ENCODE measurements around the gene SLC34A1.

The SLC34A1 gene

DNA sequence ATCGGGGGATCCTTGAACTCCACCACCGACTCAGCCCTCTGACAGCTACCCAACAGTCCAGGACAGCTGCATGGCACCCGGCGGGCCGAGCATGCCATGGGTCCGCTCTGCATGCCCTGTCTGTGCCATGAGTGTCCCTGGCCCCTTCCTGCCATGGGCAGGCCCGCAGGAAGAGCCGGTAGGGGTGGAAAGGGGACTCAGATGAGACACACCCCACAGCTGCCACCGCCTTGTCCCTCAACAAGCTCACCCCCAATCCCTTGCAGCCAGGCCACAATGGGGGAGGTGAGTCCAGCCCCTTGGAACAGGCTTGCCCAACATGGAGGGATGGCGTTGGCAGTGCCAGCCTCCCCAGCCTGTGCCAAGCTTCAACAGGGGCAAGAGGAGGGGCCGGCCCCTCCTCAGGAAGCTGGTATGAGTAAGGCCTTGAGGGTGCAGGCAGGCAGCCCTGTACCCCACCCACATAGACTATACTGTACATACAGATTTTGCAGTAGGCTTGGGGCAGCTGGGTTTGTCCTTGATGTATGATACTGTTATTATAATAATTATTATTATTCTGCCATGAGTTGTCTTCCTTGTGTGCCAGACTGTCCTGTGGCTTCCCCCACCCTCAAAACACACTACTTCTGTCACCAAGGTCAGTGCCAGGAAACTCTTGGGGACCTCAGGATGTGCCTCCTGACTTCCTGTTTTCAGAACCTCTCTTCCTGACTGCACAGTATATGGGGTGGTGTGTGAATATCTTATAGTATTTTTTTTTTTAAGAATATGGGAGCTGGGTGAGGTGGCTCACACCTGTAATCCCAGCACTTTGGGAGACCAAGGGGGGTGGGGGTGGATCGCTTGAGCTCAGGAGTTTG, 12.0 kb upstream of the SLC34A1 start:
- no peak for TF ChIP-seq ZNF341 (tag by site-specific recombination; IDR thresholded peaks at IDR 0.05; ENCODE audit: low read depth)
- no peak for TF ChIP-seq ZNF76 (tag by site-specific recombination; IDR thresholded peaks at IDR 0.05; ENCODE audit: borderline replicate concordance, low read depth)
- TF ChIP-seq ZNF248 (tag by site-specific recombination; IDR thresholded peaks at IDR 0.05) = no peak
- no peak for TF ChIP-seq ZBTB17 (tag by site-specific recombination; IDR thresholded peaks at IDR 0.05)
- no peak for TF ChIP-seq CTCF (tag by site-specific recombination; IDR thresholded peaks at IDR 0.05)
- no peak for TF ChIP-seq ZNF768 (tag by site-specific recombination; IDR thresholded peaks at IDR 0.05)
- peak; percentile 31; the same call in 1 of the 2 replicates for TF ChIP-seq HIC1 (tag by site-specific recombination; IDR thresholded peaks at IDR 0.05)
- no peak for TF ChIP-seq KLF10 (tag by site-specific recombination; IDR thresholded peaks at IDR 0.05)
- Histone ChIP-seq H3K4me3 (ENCODE audit: low read depth, low read length) (no peak overlapping the region), H3K36me3 (ENCODE audit: control insufficient read depth in 2 of 2, insufficient read depth in 1 of 2, low read length in 2 of 2) (peaks cover 0 to 5% of the 10 kb centered on the region in 2 experiments; a peak in 1 of 3 replicates), H3K4me1 (ENCODE audit: control insufficient read depth, insufficient read depth, low read length) (peaks cover 6% of the 10 kb centered on the region; the same call in 1 of the 2 replicates), H3K27ac (ENCODE audit: extremely low read depth, low read depth, low read length) (no peak overlapping the region), H3K9me3 (ENCODE audit: control insufficient read depth, insufficient read depth, low read depth, low read length) (no peaks in the 10 kb centered on the region)
- POLR2A ChIA-PET = interaction anchor here (0.8 to 2.4 kb wide), 8 partner anchors 7 to 123 kb away, joined by 3 to 26 read pairs (median 8); partner anchors contain the start of genes LMAN2 and MXD3
- CTCF ChIA-PET = interaction anchor here (0.6 to 6.1 kb wide), 11 partner anchors 10 to 1259 kb away, joined by 3 to 65 read pairs (median 3); partner anchors contain the start of genes LMAN2, PFN3 and SLC34A1

DNA sequence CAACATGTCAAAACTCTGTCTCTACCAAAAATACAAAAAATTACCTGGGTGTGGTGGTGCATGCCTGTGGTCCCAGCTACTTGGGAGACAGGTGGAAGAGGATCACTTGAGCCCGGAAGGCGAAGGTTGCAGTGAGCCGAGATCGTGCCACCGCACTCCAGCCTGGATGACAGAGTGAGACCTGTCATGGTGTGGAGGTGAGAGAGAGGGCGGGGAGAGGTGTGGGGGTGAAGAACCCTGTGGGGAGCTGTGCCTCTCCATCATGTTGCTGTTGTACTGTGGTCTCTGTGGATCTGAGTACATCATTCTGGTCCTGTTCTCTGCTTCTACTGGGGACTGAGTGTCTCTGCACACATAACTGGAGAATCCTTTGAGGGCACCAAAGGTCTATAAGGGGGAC, 11.3 kb upstream of the SLC34A1 start:
- Histone ChIP-seq H3K9me3 (ENCODE audit: control insufficient read depth, insufficient read depth, low read depth, low read length) (no peaks in the 10 kb centered on the region), H3K27ac (ENCODE audit: extremely low read depth, low read depth, low read length) (no peak overlapping the region), H3K36me3 (ENCODE audit: control insufficient read depth in 2 of 2, insufficient read depth in 1 of 2, low read length in 2 of 2) (peaks cover 0 to 5% of the 10 kb centered on the region in 2 experiments; a peak in 1 of 3 replicates), H3K4me3 (ENCODE audit: low read depth, low read length) (no peak overlapping the region), H3K4me1 (ENCODE audit: control insufficient read depth, insufficient read depth, low read length) (peaks cover 6% of the 10 kb centered on the region; the same call in 1 of the 2 replicates)
- ChIA-PET POLR2A (interaction anchor here (1.0 to 2.2 kb wide), 2 partner anchors 12 to 13 kb away, joined by 3 to 5 read pairs; no protein-coding TSS in a partner anchor), CTCF (interaction anchor here (0.6 to 6.1 kb wide), 6 partner anchors 11 to 263 kb away, joined by 3 to 65 read pairs (median 3); partner anchors contain the start of genes PFN3 and SLC34A1)
- TF ChIP-seq, protein P1, sequence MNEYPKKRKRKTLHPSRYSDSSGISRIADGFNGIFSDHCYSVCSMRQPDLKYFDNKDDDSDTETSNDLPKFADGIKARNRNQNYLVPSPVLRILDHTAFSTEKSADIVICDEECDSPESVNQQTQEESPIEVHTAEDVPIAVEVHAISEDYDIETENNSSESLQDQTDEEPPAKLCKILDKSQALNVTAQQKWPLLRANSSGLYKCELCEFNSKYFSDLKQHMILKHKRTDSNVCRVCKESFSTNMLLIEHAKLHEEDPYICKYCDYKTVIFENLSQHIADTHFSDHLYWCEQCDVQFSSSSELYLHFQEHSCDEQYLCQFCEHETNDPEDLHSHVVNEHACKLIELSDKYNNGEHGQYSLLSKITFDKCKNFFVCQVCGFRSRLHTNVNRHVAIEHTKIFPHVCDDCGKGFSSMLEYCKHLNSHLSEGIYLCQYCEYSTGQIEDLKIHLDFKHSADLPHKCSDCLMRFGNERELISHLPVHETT (tag by site-specific recombination; IDR thresholded peaks at IDR 0.05) = no peak
- TF ChIP-seq SCRT2 (tag by site-specific recombination; IDR thresholded peaks at IDR 0.05) = no peak
- TF ChIP-seq YY2 (tag by site-specific recombination; IDR thresholded peaks at IDR 0.05) = no peak
- TF ChIP-seq, protein P2, sequence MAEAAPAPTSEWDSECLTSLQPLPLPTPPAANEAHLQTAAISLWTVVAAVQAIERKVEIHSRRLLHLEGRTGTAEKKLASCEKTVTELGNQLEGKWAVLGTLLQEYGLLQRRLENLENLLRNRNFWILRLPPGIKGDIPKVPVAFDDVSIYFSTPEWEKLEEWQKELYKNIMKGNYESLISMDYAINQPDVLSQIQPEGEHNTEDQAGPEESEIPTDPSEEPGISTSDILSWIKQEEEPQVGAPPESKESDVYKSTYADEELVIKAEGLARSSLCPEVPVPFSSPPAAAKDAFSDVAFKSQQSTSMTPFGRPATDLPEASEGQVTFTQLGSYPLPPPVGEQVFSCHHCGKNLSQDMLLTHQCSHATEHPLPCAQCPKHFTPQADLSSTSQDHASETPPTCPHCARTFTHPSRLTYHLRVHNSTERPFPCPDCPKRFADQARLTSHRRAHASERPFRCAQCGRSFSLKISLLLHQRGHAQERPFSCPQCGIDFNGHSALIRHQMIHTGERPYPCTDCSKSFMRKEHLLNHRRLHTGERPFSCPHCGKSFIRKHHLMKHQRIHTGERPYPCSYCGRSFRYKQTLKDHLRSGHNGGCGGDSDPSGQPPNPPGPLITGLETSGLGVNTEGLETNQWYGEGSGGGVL (tag by site-specific recombination; IDR thresholded peaks at IDR 0.05) = no peak
- no peak for TF ChIP-seq ZNF114 (tag by site-specific recombination; IDR thresholded peaks at IDR 0.05)
- no peak for TF ChIP-seq PRDM4 (tag by site-specific recombination; IDR thresholded peaks at IDR 0.05)
- TF ChIP-seq, protein P3, sequence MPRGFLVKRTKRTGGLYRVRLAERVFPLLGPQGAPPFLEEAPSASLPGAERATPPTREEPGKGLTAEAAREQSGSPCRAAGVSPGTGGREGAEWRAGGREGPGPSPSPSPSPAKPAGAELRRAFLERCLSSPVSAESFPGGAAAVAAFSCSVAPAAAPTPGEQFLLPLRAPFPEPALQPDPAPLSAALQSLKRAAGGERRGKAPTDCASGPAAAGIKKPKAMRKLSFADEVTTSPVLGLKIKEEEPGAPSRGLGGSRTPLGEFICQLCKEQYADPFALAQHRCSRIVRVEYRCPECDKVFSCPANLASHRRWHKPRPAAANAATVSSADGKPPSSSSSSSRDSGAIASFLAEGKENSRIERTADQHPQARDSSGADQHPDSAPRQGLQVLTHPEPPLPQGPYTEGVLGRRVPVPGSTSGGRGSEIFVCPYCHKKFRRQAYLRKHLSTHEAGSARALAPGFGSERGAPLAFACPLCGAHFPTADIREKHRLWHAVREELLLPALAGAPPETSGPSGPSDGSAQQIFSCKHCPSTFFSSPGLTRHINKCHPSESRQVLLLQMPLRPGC (tag by site-specific recombination; IDR thresholded peaks at IDR 0.05) = no peak

Measured in HEK293 (cell line).